HFFc6 (cell line): ENCODE results near the gene FOXA2. TPM values are rescaled to one million over a fixed set of nuclear protein-coding genes. Genes with fewer than 3 reads are reported as not detected.
"Not testable (repeated sequence)": the region's sequence is repeated elsewhere in the genome, so short reads cannot be mapped to it uniquely, and the experiment has no call there.

Experiments used
- DNase-seq: peaks from one replicate; pipeline ENCODE4 v3.0.0-alpha.2; 2018
- H3K27ac Mint-ChIP-seq: 2 replicates; pipeline ENCODE4 v1.8.0; 2020; ENCODE audit warnings: mild to moderate bottlenecking, mixed read lengths
- H3K27me3 Mint-ChIP-seq: 2 replicates; pipeline ENCODE4 v1.8.0; 2021; ENCODE audit warnings: mild to moderate bottlenecking, moderate library complexity, mixed read lengths; ENCODE audit not compliant: insufficient read depth
- H3K36me3 Mint-ChIP-seq: 2 replicates; pipeline ENCODE4 v1.8.0; 2021; ENCODE audit warnings: low read depth, mixed read lengths
- H3K4me1 Mint-ChIP-seq: 2 replicates; pipeline ENCODE4 v1.8.0; 2020; ENCODE audit warnings: low read depth, mixed read lengths
- H3K4me3 Mint-ChIP-seq: 2 replicates; pipeline ENCODE4 v1.8.0; 2020; ENCODE audit warnings: mild to moderate bottlenecking, moderate library complexity, mixed read lengths
- H3K9me3 Mint-ChIP-seq: 2 replicates; pipeline ENCODE4 v1.8.0; 2020; ENCODE audit warnings: mild to moderate bottlenecking, mixed read lengths
- total RNA-seq, 6 experiments: library from RNA; stranded (reverse); fragmentation: NEBNext Ultra II Directional; extraction: Animal tissue kit (Norgen Biotek cat#: 25700); gene quantifications; 2 replicates in 1 of 6; 3 replicates in 5 of 6; pipeline ENCODE4 v1.2.3, GENCODE V29; 2021
- TF ChIP-seq, protein P1 (sequence below): fragments of 200-600 bp; sonication (generic); IDR thresholded peaks from 2 replicates; pipeline ENCODE4 v1.5.0; 2021; ENCODE audit warnings: antibody characterized with exemption, mild to moderate bottlenecking

FOXA2 gene
- total RNA-seq, 6 experiments from 2014 or later: not detected

DNA sequence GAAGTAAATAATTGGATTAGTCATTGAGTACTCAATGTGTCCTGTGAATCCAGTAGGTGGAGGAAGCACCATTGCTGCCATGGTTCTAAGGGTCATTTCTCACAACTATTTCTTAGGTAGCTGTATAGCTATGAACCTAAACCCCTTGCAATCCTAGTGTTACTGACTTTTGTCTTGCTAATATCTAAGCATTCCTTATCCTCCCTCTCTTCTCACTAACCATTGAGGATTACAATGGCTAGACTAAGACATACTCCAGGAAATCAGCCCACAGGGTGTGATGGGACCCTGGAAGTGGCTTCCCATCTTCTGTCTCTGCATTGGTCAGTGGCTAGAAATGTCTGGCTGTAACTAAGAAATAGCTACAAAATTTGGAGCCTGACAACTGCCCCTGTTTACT, 27.3 kb upstream of the FOXA2 start:
- TF ChIP-seq, protein P1, sequence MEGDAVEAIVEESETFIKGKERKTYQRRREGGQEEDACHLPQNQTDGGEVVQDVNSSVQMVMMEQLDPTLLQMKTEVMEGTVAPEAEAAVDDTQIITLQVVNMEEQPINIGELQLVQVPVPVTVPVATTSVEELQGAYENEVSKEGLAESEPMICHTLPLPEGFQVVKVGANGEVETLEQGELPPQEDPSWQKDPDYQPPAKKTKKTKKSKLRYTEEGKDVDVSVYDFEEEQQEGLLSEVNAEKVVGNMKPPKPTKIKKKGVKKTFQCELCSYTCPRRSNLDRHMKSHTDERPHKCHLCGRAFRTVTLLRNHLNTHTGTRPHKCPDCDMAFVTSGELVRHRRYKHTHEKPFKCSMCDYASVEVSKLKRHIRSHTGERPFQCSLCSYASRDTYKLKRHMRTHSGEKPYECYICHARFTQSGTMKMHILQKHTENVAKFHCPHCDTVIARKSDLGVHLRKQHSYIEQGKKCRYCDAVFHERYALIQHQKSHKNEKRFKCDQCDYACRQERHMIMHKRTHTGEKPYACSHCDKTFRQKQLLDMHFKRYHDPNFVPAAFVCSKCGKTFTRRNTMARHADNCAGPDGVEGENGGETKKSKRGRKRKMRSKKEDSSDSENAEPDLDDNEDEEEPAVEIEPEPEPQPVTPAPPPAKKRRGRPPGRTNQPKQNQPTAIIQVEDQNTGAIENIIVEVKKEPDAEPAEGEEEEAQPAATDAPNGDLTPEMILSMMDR: no peak
- H3K4me1 Mint-ChIP-seq: no peaks in the 10 kb centered on the region
- H3K27ac Mint-ChIP-seq: no peak overlapping the region
- H3K36me3 Mint-ChIP-seq: no peaks in the 10 kb centered on the region; the same call in 1 of the 2 replicates
- no peak overlapping the region for H3K4me3 Mint-ChIP-seq
- peaks cover 32% of the 10 kb centered on the region for H3K9me3 Mint-ChIP-seq
- no peak for DNase-seq
- no peaks in the 10 kb centered on the region for H3K27me3 Mint-ChIP-seq

DNA sequence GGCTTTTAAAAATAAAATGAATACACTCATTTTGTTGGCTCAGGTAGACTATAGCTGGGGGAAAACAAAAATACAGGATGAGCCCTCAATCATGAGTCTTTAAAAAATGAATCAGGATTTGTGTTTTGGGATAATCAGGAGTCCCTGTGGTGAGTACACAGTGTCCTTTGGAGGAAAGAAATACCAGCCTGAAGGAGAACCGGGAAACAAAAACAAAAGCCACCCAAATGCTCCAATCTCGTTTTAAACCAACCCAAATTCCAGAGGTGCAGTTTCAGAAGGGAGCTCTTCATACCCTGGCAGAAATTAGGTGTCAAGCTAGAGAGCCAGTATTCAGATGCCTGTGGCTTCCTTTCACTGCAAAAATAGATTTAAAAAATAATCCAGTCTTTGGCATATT, 23.3 kb upstream of the FOXA2 start:
- H3K9me3 Mint-ChIP-seq: peaks cover 43% of the 10 kb centered on the region
- H3K27ac Mint-ChIP-seq: no peak overlapping the region
- TF ChIP-seq, protein P1: no peak
- no peak overlapping the region for H3K4me3 Mint-ChIP-seq
- H3K4me1 Mint-ChIP-seq: no peaks in the 10 kb centered on the region
- no peak for DNase-seq
- no peaks in the 10 kb centered on the region; the same call in 1 of the 2 replicates for H3K36me3 Mint-ChIP-seq
- no peaks in the 10 kb centered on the region; the same call in 1 of the 2 replicates for H3K27me3 Mint-ChIP-seq

DNA sequence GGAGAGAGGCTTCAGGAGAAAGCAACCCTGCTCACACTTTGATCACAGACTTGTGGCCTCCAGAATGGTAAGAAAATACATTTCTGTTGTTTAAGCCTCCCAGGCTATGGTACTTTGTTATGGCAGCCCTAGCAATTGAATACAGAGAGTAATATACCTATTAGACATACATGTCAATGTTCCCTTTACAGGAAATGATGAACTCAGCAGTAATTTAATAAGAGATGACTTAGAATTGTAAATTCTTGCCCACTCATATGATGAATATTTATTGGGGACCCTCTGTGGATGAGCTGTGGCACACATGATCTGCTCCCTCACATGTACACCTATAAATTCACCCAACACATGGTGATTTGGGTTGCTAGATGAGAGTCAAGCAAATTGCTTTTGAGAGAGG, 20.4 kb upstream of the FOXA2 start:
- H3K36me3 Mint-ChIP-seq: no peaks in the 10 kb centered on the region; the same call in 1 of the 2 replicates
- H3K27ac Mint-ChIP-seq: no peak overlapping the region
- no peak for DNase-seq
- peaks cover 36% of the 10 kb centered on the region for H3K9me3 Mint-ChIP-seq
- no peaks in the 10 kb centered on the region; the same call in none of the 2 replicates for H3K27me3 Mint-ChIP-seq
- no peaks in the 10 kb centered on the region for H3K4me1 Mint-ChIP-seq
- TF ChIP-seq, protein P1: no peak
- no peak overlapping the region for H3K4me3 Mint-ChIP-seq

DNA sequence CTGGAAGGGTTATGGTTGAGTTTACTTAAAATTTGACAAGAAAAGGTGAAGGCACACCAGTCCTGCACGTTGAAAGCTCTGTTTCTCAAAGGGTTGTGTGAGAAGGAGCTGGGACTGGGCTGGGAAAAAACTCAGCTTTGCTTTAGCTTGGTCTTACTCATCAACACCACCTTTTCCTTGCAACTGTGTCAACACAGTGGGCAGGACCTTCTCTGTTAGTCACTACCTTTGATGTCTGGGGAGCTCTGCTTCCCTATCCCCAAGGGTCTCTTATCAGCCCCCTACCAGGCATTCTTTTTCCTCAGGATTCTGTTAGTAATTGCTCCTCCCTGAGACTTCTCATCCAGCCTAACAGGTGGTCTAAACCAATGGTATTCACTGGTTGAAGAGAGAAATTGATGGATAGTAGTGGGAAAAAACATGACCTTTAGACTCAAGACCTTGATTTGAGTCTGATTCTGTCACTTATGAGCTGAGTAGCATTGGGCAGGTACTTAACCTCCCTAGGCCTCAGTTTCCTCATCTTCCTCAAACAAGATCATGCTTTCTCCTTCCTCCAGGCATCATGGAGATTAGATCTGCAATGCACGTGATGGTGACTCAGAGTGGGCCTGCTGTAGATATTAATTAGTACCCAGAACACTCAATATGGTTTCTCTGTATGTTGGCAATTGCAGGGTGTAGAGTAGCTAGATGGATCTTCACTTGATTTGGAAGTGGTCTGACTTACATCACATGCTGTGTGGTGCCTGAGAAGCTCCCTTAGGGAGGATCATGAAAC, 17.2 kb upstream of the FOXA2 start:
- Mint-ChIP-seq H3K27me3 (no peaks in the 10 kb centered on the region; the same call in none of the 2 replicates), H3K4me3 (no peak overlapping the region), H3K9me3 (peaks cover 45% of the 10 kb centered on the region), H3K4me1 (no peaks in the 10 kb centered on the region), H3K36me3 (no peaks in the 10 kb centered on the region), H3K27ac (no peak overlapping the region)
- no peak for DNase-seq
- TF ChIP-seq, protein P1: no peak

DNA sequence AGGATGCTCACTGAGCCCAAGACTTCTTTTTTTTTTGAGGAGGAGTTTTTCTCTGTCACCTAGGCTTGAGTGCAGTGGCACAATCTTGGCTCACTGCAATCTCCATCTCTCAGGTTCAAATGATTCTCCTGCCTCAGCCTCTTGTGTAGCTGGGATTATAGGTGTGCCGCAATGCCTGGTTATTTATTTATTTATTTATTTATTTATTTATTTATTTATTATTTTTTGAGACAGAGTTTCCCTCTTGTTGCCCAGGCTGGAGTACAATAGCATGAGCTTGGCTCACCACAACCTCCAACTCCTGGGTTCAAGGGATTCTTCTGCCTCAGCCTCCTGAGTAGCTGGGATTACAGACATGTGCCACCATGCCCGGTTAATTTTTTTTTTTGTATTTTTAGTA, 14.9 kb upstream of the FOXA2 start:
- H3K27ac Mint-ChIP-seq, H3K4me3 Mint-ChIP-seq, H3K36me3 Mint-ChIP-seq, DNase-seq, H3K4me1 Mint-ChIP-seq, H3K27me3 Mint-ChIP-seq: not testable (repeated sequence)
- peaks cover 38% of the 10 kb centered on the region for H3K9me3 Mint-ChIP-seq

DNA sequence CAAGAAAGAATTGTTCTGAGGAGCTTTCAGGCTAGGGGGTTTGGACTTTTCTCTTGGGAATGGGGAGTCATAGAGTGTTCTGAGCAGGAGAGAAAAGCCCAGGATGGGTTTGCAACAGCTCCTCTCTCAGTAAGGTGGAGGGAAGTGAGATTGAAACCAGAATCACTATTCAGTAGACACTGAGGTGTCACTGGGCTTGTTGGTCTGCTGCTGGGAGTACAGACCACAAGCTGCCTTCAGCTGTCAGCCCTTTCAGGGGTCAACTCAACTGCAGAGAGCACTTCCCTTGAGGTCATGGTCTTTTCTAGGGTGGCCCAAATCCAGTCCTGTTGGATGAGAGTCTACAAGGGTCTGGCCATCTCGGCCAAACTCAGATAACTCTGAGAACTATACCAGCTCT, 12.9 kb upstream of the FOXA2 start:
- Mint-ChIP-seq H3K27ac (no peak overlapping the region), H3K9me3 (peaks cover 25% of the 10 kb centered on the region), H3K4me1 (no peaks in the 10 kb centered on the region), H3K4me3 (no peak overlapping the region), H3K27me3 (no peaks in the 10 kb centered on the region; the same call in 1 of the 2 replicates), H3K36me3 (no peaks in the 10 kb centered on the region)
- no peak for DNase-seq
- TF ChIP-seq, protein P1: no peak
